Choroid plexus epithelial cell (primary cell): Measurements from ENCODE around the gene ZNF750.

Experiments
- DNase-seq: peaks from one replicate; pipeline ENCODE4 v3.0.0-alpha.2; 2010; ENCODE audit warnings: low read depth
- H3K4me3 ChIP-seq: 2 replicates; pipeline ENCODE4 v1.5.1; 2011; ENCODE audit warnings: low read depth, mild to moderate bottlenecking, control low read depth, low read length, moderate library complexity
- CTCF ChIP-seq: conservative IDR thresholded peaks from 2 replicates; pipeline ENCODE4 v1.5.1; 2011; ENCODE audit warnings: low read depth, mild to moderate bottlenecking, control low read depth, inconsistent platforms, low read length, moderate library complexity

The ZNF750 gene

GRCh38 chr17:82805823-82806222, 34.0 kb downstream of the ZNF750 start:
- H3K4me3 ChIP-seq: no peak overlapping the region
- TF ChIP-seq CTCF: no peak
- no peak for DNase-seq

GRCh38 chr17:82805254-82805653, 34.6 kb downstream of the ZNF750 start:
- TF ChIP-seq CTCF: no peak
- DNase-seq: no peak
- H3K4me3 ChIP-seq: no peak overlapping the region

- DNase-seq: peak; percentile 19
- no peak overlapping the region for H3K4me3 ChIP-seq
- TF ChIP-seq CTCF: no peak
Measured at GRCh38 chr17:82804442-82805191, 35.2 kb downstream of the ZNF750 start.

GRCh38 chr17:82803606-82804005, 36.2 kb downstream of the ZNF750 start:
- no peak for TF ChIP-seq CTCF
- DNase-seq: no peak
- no peak overlapping the region for H3K4me3 ChIP-seq

- TF ChIP-seq CTCF: no peak
- DNase-seq: no peak
- no peak overlapping the region for H3K4me3 ChIP-seq
Measured at GRCh38 chr17:82803185-82803584, 36.6 kb downstream of the ZNF750 start.

- no peak overlapping the region for H3K4me3 ChIP-seq
Measured at GRCh38 chr17:82802075-82802780, 37.6 kb downstream of the ZNF750 start.

More at GRCh38 chr17:82802075-82802780, 37.6 kb downstream of the ZNF750 start:
- DNase-seq: no peak
- TF ChIP-seq CTCF: no peak
